Stimulated activated naive CD4-positive, alpha-beta T cell (primary cell): Measurements from ENCODE around the gene SRGAP2C.
"Not testable (repeated sequence)": the region's sequence is repeated elsewhere in the genome, so short reads cannot be mapped to it uniquely, and the experiment has no call there.

Source experiments
- DNase-seq, 6 experiments: peaks; one replicate each; lab custom pipeline; 2025; lab: John Stamatoyannopoulos, UW

Gene SRGAP2C

GRCh38 chr1:121184290-121185127, at the start of gene SRGAP2C, which contains the start of gene FAM72B:
Gene SRGAP2C (plus strand): TSS chr1:121184975. CDS start chr1:121187447, 2,472 bp downstream.
Gene FAM72B (minus strand): TSS chr1:121184340. CDS start chr1:121183489, 851 bp downstream.
- peak; percentile 87 to 99 (median 96) for DNase-seq

GRCh38 chr1:121140393-121140792, 44.4 kb upstream of the SRGAP2C start:
- DNase-seq, result not testable (repeated sequence)

- not testable (repeated sequence) for DNase-seq
Observed at GRCh38 chr1:121148489-121149190, 36.1 kb upstream of the SRGAP2C start.

GRCh38 chr1:121151294-121151693, 33.5 kb upstream of the SRGAP2C start:
- DNase-seq, result not testable (repeated sequence)

- not testable (repeated sequence) for DNase-seq
Observed at GRCh38 chr1:121152788-121153187, 32.0 kb upstream of the SRGAP2C start.

- not testable (repeated sequence) for DNase-seq
Observed at GRCh38 chr1:121154811-121155210, 30.0 kb upstream of the SRGAP2C start.

GRCh38 chr1:121155671-121156358, 29.0 kb upstream of the SRGAP2C start:
- DNase-seq, result not testable (repeated sequence)

GRCh38 chr1:121156958-121157603, 27.7 kb upstream of the SRGAP2C start:
- not testable (repeated sequence) for DNase-seq

GRCh38 chr1:121157609-121158008, 27.2 kb upstream of the SRGAP2C start:
- DNase-seq, result not testable (repeated sequence)

GRCh38 chr1:121160118-121160517, 24.7 kb upstream of the SRGAP2C start:
- DNase-seq, result not testable (repeated sequence)

- DNase-seq, result not testable (repeated sequence)
Observed at GRCh38 chr1:121161199-121161901, 23.4 kb upstream of the SRGAP2C start.

GRCh38 chr1:121163850-121164757, 20.7 kb upstream of the SRGAP2C start:
- not testable (repeated sequence) for DNase-seq

GRCh38 chr1:121165296-121165695, 19.5 kb upstream of the SRGAP2C start:
- not testable (repeated sequence) for DNase-seq

GRCh38 chr1:121167225-121167738, 17.5 kb upstream of the SRGAP2C start:
- not testable (repeated sequence) for DNase-seq

- not testable (repeated sequence) for DNase-seq
Observed at GRCh38 chr1:121168152-121168668, 16.6 kb upstream of the SRGAP2C start.

- DNase-seq, result not testable (repeated sequence)
Observed at GRCh38 chr1:121176649-121177048, 8.1 kb upstream of the SRGAP2C start.

GRCh38 chr1:121178197-121178596, 6.6 kb upstream of the SRGAP2C start:
- DNase-seq, result not testable (repeated sequence)

GRCh38 chr1:121183867-121184266, 908 bp upstream of the SRGAP2C start:
- DNase-seq, result not testable (repeated sequence)

- DNase-seq, result not testable (repeated sequence)
Observed at GRCh38 chr1:121185140-121185708, 449 bp downstream of the SRGAP2C start.
